ENCODE data around the gene SIRT3.
A peak's percentile ranks its signal among the peaks of the same experiment; 100 is the strongest.
"Not testable (repeated sequence)": the region's sequence is repeated elsewhere in the genome, so short reads cannot be mapped to it uniquely, and the experiment has no call there.

Gene SIRT3

DNA sequence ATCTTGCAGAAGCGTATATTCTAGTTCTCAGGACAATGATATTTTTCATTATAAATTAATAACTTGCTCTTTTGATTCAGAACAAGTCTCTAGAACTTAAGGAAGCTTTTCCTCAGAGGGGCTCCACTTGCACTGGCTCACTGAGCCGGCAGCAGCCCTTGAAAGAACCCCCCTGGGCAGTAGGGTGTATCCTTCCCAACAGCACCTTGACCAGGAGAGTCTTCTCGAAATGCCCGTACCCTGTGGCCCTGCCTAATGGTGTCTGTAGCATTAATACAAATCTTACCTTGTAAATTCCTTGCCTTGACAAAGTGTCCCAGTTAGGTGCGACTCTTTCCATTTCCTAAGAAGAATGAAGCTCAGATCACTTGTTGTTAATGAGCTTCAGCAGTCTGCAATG is 14.1 kb upstream of the SIRT3 start:
- Histone ChIP-seq H3K9ac (ENCODE audit: low read length) (no peak overlapping the region), H3K4me1 (ENCODE audit: control insufficient read depth, insufficient read depth, low read length) (no peaks in the 10 kb centered on the region), H3K4me3 (ENCODE audit: low read length) (no peak overlapping the region), H3K27me3 (ENCODE audit: control insufficient read depth, insufficient read depth, low read length) (no peaks in the 10 kb centered on the region), H3K36me3 (ENCODE audit: control insufficient read depth, insufficient read depth, low read length) (peaks cover 39% of the 10 kb centered on the region), H3K27ac (ENCODE audit: low read depth, low read length) (no peak overlapping the region)

DNA sequence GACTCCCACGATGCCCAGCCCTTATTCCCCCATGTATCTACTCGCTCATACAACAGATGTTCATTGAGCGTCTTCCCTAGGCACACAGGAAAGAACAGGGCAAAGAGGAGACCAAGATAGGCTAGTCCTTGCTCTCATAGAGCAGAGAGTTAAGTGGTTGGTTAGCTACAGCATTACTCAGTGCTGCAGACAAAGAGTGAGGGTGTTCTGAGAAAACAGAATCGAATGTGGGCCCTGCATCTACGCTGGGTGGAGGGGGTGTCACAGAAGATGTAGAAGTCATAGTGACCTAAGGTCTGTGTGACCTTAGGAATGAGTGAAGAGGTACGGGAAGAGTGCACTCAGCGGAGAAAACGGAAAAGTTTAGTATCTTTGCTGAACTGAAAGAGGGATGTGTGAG is 12.9 kb upstream of the SIRT3 start:
- Histone ChIP-seq H3K27ac (ENCODE audit: low read depth, low read length) (no peak overlapping the region), H3K4me1 (ENCODE audit: control insufficient read depth, insufficient read depth, low read length) (no peaks in the 10 kb centered on the region), H3K4me3 (ENCODE audit: low read length) (no peak overlapping the region), H3K9ac (ENCODE audit: low read length) (no peak overlapping the region), H3K27me3 (ENCODE audit: control insufficient read depth, insufficient read depth, low read length) (no peaks in the 10 kb centered on the region), H3K36me3 (ENCODE audit: control insufficient read depth, insufficient read depth, low read length) (peaks cover 41% of the 10 kb centered on the region)

DNA sequence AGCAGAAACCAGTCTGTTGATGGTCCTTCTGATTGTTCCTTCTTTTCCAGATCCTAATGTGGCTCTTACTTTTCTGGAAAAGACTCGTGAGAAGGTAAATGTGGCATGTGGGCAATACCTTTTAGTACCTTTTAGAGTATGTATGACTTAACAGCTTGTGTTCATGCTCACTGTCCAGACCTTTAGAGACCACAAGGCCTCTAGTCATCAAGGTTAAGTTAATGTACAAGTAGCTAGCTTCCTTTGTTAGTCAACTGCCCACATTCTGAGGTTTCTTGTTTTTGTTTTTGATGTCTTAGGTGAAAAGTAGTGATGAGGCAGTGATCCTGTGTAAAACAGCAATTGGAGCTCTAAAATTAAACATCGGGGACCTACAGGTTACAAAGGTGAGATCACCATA is 8.2 kb upstream of the SIRT3 start:
- Histone ChIP-seq H3K27ac (ENCODE audit: low read depth, low read length) (no peak overlapping the region), H3K4me3 (ENCODE audit: low read length) (no peak overlapping the region), H3K4me1 (ENCODE audit: control insufficient read depth, insufficient read depth, low read length) (no peaks in the 10 kb centered on the region), H3K9ac (ENCODE audit: low read length) (no peak overlapping the region), H3K36me3 (ENCODE audit: control insufficient read depth, insufficient read depth, low read length) (peaks cover 43% of the 10 kb centered on the region), H3K27me3 (ENCODE audit: control insufficient read depth, insufficient read depth, low read length) (no peaks in the 10 kb centered on the region)

DNA sequence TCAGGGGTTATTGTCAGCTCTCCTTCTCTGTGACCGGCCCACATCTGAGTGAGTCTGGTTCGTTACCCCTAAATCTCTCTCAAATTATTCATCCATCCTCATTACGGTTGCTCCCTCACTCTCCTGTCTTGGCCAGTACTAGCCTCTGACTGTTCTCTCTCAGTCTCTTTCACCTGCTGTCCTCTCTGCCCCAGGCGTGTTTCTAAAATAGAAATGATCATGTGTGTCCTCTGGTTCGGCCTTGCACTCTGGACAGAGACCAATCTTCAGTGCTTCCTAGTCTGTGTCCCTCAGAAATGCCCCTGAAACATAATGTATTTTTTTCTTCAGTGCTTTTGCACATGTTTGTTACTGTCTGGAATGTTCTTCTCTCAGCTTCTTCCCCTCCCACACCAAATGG is 5.5 kb upstream of the SIRT3 start:
- Histone ChIP-seq H3K4me3 (ENCODE audit: low read length) (no peak overlapping the region), H3K27me3 (ENCODE audit: control insufficient read depth, insufficient read depth, low read length) (no peaks in the 10 kb centered on the region), H3K4me1 (ENCODE audit: control insufficient read depth, insufficient read depth, low read length) (peaks cover 2% of the 10 kb centered on the region), H3K9ac (ENCODE audit: low read length) (no peak overlapping the region), H3K27ac (ENCODE audit: low read depth, low read length) (no peak overlapping the region), H3K36me3 (ENCODE audit: control insufficient read depth, insufficient read depth, low read length) (peaks cover 25% of the 10 kb centered on the region)

DNA sequence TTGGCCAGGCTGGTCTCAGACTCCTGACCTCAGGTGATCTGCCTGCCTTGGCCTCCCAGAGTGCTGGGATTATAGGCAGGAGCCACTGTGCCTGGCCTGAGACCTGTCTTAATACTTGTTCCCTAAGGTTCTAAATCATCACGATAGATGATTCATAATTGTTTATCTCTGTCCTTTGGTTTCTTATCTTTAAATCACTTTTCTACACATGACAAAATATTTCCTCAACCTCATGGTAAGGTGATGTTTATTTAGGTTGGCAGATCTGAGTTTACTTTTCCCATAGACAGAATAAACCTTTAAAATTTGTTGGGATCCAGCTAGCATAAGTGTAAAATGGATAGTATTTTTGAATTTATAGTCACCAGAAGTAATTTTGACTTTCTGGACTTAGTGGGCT is 4.2 kb upstream of the SIRT3 start:
- H3K4me3 ChIP-seq (ENCODE audit: low read length): no peak overlapping the region
- H3K27me3 ChIP-seq (ENCODE audit: control insufficient read depth, insufficient read depth, low read length): no peaks in the 10 kb centered on the region
- H3K4me1 ChIP-seq (ENCODE audit: control insufficient read depth, insufficient read depth, low read length): peaks cover 7% of the 10 kb centered on the region
- H3K36me3 ChIP-seq (ENCODE audit: control insufficient read depth, insufficient read depth, low read length): peaks cover 17% of the 10 kb centered on the region
- H3K27ac ChIP-seq (ENCODE audit: low read depth, low read length): no peak overlapping the region
- no peak overlapping the region for H3K9ac ChIP-seq (ENCODE audit: low read length)

DNA sequence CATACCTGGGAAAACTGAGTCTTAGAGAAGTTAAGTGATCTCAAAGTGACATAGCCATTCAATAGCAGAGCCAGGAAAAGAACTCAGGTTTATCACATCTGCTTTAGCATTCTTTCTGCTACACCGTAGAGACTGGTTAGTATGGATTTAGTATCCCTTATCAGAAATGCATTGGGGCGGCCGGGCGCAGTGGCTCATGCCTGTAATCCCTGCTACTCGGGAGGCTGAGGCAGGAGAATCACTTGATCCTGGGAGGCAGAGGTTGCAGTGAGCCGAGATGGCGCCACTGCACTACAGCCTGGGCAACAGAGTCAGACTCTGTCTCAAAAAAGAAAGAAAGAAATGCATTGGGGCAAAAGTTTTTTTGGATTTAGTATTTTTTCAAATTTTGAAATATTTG is 2.2 kb upstream of the SIRT3 start:
- not testable (repeated sequence) for H3K27me3 ChIP-seq (ENCODE audit: control insufficient read depth, insufficient read depth, low read length); H3K4me1 ChIP-seq (ENCODE audit: control insufficient read depth, insufficient read depth, low read length); H3K27ac ChIP-seq (ENCODE audit: low read depth, low read length); H3K9ac ChIP-seq (ENCODE audit: low read length); H3K4me3 ChIP-seq (ENCODE audit: low read length)
- H3K36me3 ChIP-seq (ENCODE audit: control insufficient read depth, insufficient read depth, low read length): peaks cover 12% of the 10 kb centered on the region

DNA sequence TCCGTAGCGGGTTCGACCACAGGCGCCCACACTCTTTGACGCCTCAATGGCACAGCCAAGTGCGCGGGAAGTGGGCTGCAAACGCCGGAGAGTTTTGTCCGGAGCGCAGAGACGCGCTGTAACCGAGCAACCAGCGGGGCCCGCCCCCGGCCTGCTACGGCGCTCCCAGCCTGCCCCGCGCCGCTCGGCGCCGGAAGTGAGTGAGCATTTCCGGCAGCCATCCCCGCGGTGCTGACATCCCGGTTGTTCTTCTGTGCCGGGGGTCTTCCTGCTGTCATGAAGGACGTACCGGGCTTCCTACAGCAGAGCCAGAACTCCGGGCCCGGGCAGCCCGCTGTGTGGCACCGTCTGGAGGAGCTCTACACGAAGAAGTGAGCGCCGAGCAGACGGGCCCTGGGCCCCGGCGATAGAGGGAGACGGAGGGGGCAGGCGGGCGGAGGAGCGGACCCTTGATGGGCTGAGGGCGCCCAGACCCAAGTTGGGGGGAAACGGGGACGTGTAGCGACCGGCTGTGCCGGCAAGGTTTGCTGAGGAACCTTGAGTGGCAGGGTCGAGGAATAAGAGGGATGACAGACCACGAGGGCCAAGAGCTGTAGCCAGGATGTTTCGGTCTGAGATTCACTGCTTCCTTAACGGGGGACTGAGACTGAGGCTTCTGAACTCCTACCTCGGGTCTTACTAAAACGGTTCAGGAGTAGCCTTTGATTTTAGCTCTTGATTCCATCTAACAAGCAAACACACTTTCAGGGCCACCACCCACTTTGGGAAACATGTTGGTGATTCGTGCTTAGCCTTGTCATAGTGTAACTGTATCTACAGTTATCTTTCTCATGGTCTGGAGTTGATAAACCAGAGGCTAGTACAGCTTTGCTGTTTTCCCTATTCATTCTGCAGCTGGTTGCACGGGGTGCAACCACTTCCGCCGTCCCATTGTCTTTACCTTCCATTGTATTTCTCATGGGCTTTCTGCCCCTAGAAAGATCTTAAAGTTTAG is 929 bp upstream of the SIRT3 start, which contains the start of gene PSMD13:
PSMD13 (plus strand) TSS at position 203 of the 994 bp plus-strand sequence; CDS start at position 277, 74 bp downstream.
- peak within 1 kb of the TSS; percentile 98 for H3K4me3 ChIP-seq (ENCODE audit: low read length)
- peak within 1 kb of the TSS; percentile 88 for H3K9ac ChIP-seq (ENCODE audit: low read length)
- H3K27me3 ChIP-seq (ENCODE audit: control insufficient read depth, insufficient read depth, low read length): no peaks in the 10 kb centered on the region
- H3K4me1 ChIP-seq (ENCODE audit: control insufficient read depth, insufficient read depth, low read length): peaks cover 8% of the 10 kb centered on the region
- peaks cover 15% of the 10 kb centered on the region for H3K36me3 ChIP-seq (ENCODE audit: control insufficient read depth, insufficient read depth, low read length)
- peak within 1 kb of the TSS; percentile 97 for H3K27ac ChIP-seq (ENCODE audit: low read depth, low read length)

DNA sequence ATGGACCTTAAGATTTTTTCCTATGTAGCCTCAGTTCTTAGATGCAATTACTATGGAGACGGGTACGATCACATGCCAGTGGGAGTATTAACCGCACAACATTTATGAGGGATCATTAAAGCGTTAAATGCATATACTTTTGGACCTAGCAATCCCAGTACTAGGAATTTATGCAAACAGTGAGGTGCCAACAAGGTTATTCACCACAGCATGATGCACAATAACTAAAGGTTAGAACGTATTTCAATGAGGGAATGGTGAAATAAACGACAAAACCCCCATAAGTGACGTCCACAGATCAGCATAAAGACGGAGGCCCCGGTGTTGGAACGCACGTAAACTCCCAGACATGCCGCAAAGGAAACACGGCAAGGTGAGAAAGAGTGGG is 539 bp downstream of the SIRT3 start:
- Histone ChIP-seq H3K4me1 (ENCODE audit: control insufficient read depth, insufficient read depth, low read length) (peaks cover 8% of the 10 kb centered on the region), H3K4me3 (ENCODE audit: low read length) (peak overlapping the region; percentile 98), H3K9ac (ENCODE audit: low read length) (peak overlapping the region; percentile 88), H3K36me3 (ENCODE audit: control insufficient read depth, insufficient read depth, low read length) (peaks cover 10% of the 10 kb centered on the region), H3K27ac (ENCODE audit: low read depth, low read length) (peak overlapping the region; percentile 95), H3K27me3 (ENCODE audit: control insufficient read depth, insufficient read depth, low read length) (no peaks in the 10 kb centered on the region)

DNA sequence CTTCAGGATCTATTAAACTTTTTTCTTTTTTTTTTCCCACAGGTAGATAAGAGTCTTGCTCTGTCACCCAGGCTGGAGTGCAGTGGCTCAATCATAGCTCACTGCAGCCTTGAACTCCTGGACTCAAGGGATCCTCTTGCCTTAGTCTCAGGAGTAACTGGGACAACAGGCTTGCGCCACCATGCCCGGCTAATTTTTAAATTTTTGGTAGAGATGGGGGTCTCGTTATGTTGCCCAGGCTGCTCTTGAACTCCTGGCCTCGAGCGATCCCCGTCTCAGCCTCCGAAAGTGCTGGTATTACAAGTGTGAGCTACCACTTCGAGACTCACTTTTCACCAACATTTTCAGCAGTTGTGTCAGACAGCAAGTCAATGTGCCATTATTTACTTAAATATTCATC is 962 bp downstream of the SIRT3 start:
- Histone ChIP-seq H3K27ac (ENCODE audit: low read depth, low read length) (no peak overlapping the region), H3K4me3 (ENCODE audit: low read length) (peak overlapping the region; percentile 98), H3K27me3 (ENCODE audit: control insufficient read depth, insufficient read depth, low read length) (no peaks in the 10 kb centered on the region), H3K4me1 (ENCODE audit: control insufficient read depth, insufficient read depth, low read length) (peaks cover 8% of the 10 kb centered on the region), H3K36me3 (ENCODE audit: control insufficient read depth, insufficient read depth, low read length) (peaks cover 10% of the 10 kb centered on the region), H3K9ac (ENCODE audit: low read length) (peak overlapping the region; percentile 88)

DNA sequence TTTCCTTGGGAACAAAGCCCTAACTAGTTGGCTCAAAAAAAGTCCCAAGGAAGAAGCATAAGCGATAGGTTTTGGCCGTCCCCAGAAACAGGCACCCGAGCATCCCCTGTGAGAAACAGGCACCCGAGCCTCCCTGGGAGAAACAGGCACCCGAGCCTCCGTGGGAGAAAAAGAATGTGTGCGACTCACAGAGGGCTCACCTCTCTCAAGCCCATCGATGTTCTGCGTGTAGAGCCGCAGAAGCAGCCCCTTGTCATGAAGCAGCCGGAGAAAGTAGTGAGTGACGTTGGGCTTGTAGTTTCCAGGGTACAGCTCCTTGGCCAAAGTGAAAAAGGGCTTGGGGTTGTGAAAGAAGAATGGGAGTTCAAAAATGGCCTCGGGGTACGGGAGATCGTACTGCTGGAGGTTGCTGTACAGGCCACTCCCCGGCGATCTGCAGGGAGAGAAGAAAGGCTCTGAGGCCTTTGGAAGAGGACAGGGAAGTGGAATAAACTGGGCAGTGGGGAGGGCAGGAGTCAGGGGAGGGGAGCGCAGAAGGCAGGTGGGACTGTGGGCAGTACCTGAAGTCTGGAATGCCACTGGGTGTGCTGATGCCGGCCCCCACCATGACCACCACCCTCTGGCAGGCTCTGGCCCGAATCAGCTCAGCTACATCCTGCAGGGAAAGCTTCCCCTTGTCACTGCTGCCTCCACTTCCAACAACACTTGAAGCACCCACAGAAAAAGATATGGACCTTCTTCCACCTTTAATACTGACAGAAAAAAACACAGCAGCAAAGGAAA is 3.2 kb downstream of the SIRT3 start:
- peaks cover 8% of the 10 kb centered on the region for H3K4me1 ChIP-seq (ENCODE audit: control insufficient read depth, insufficient read depth, low read length)
- H3K9ac ChIP-seq (ENCODE audit: low read length): no peak overlapping the region
- no peak overlapping the region for H3K27ac ChIP-seq (ENCODE audit: low read depth, low read length)
- H3K27me3 ChIP-seq (ENCODE audit: control insufficient read depth, insufficient read depth, low read length): no peaks in the 10 kb centered on the region
- H3K36me3 ChIP-seq (ENCODE audit: control insufficient read depth, insufficient read depth, low read length): peaks cover 8% of the 10 kb centered on the region
- no peak overlapping the region for H3K4me3 ChIP-seq (ENCODE audit: low read length)

DNA sequence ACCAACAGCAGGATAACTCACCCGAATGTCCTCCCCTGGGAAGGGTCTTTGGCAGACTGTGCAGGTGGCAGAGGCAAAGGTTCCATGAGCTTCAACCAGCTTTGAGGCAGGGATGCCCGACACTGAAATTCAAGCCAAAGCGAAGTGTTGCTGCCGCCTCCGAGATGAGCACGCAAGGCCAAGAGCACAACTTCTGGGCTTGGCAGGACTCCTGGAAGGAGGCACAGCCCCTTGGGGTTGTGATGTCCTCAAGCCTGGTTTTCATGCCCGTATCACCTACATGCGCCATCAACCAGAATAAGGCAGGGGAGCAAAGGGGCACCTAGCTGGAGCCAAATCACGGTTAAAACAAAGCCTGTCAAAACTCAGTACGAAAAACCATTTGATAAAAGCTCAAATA is 5.7 kb downstream of the SIRT3 start:
- peaks cover 2% of the 10 kb centered on the region for H3K4me1 ChIP-seq (ENCODE audit: control insufficient read depth, insufficient read depth, low read length)
- H3K27ac ChIP-seq (ENCODE audit: low read depth, low read length): no peak overlapping the region
- no peak overlapping the region for H3K9ac ChIP-seq (ENCODE audit: low read length)
- H3K27me3 ChIP-seq (ENCODE audit: control insufficient read depth, insufficient read depth, low read length): no peaks in the 10 kb centered on the region
- H3K4me3 ChIP-seq (ENCODE audit: low read length): no peak overlapping the region
- peaks cover 8% of the 10 kb centered on the region for H3K36me3 ChIP-seq (ENCODE audit: control insufficient read depth, insufficient read depth, low read length)

DNA sequence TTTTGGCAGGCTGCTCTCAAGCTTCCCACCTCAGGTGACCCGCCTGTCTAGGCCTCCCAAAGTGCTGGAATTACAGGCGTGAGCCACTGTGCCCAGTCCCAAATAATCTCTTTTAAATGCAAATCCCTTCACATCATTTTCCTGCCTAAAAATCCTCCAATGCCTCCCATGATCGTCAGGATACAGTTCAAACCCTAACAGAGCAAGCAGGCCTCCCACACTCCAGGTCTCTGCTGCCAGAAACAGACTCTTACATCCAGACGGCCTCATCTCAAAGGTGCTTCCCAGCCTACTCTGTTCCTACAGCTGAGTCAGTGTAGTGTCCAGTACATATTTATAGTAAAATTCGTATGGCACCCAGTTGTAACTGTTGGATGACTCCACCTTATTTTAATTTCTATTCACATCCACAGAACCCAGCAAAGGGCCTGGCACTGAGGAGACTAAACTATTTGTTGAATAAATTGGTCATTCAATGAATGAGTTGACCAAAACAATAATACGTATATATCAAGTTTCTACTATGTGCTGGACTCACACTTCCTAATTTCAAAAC is 8.2 kb downstream of the SIRT3 start:
- Histone ChIP-seq H3K9ac (ENCODE audit: low read length) (no peak overlapping the region), H3K27ac (ENCODE audit: low read depth, low read length) (no peak overlapping the region), H3K4me3 (ENCODE audit: low read length) (no peak overlapping the region), H3K27me3 (ENCODE audit: control insufficient read depth, insufficient read depth, low read length) (no peaks in the 10 kb centered on the region), H3K4me1 (ENCODE audit: control insufficient read depth, insufficient read depth, low read length) (no peaks in the 10 kb centered on the region), H3K36me3 (ENCODE audit: control insufficient read depth, insufficient read depth, low read length) (peaks cover 9% of the 10 kb centered on the region)

Data from rectal smooth muscle tissue (tissue), 1 donor.